ENCODE measurements around the gene AR.
"Not testable (repeated sequence)": the region's sequence is repeated elsewhere in the genome, so short reads cannot be mapped to it uniquely, and the experiment has no call there.

The AR gene

DNA sequence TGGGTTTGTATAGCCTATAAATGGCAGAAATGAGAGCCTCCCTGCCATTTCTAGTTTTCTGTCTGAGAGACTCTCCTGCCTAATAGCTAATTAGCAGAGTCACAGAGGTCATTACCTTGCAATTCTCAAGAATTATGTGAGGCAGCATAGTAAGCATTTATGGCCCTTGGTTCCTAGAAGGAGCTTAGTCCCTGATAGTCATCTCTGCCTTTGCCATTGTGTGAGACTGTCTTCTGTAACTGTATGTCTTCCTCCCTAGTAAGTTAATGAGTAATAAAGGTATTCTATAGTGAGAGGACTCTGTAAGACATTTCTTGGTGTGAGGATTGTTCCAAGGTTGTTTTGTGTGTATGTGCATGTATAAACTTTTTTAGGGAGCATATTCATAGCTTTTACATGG, 108.7 kb downstream of the AR start:
- no peak overlapping the region for H3K4me3 ChIP-seq (ENCODE audit: low read depth, low read length)
- TF ChIP-seq, protein P1, sequence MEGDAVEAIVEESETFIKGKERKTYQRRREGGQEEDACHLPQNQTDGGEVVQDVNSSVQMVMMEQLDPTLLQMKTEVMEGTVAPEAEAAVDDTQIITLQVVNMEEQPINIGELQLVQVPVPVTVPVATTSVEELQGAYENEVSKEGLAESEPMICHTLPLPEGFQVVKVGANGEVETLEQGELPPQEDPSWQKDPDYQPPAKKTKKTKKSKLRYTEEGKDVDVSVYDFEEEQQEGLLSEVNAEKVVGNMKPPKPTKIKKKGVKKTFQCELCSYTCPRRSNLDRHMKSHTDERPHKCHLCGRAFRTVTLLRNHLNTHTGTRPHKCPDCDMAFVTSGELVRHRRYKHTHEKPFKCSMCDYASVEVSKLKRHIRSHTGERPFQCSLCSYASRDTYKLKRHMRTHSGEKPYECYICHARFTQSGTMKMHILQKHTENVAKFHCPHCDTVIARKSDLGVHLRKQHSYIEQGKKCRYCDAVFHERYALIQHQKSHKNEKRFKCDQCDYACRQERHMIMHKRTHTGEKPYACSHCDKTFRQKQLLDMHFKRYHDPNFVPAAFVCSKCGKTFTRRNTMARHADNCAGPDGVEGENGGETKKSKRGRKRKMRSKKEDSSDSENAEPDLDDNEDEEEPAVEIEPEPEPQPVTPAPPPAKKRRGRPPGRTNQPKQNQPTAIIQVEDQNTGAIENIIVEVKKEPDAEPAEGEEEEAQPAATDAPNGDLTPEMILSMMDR (IDR thresholded peaks at IDR 0.05; ENCODE audit: low read depth, low read length, missing control alignments), result no peak

DNA sequence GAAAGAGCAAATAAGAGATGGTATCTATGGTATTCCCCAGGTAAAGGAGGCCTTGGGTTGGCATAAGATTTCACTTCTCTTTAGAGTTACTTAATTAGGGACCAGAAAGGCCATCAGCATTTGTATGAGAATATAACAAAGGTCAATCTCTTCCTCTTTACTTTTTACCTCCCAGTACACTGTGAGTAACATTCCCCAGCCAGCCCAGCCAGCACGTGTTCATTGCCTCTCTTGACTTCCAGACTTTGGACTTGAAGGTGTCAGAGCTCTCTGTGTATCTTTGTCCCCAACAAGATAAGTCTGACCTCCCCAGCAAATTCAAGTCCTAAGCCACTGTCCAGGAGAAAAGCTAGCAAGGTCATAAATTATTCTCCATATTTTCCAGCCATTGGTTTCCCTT, 110.5 kb downstream of the AR start:
- TF ChIP-seq, protein P1 (IDR thresholded peaks at IDR 0.05; ENCODE audit: low read depth, low read length, missing control alignments), result no peak
- no peak for DNase-seq (ENCODE audit: low read depth)
- H3K4me3 ChIP-seq (ENCODE audit: low read depth, low read length), result no peak overlapping the region

More for the DNA sequence above, 108.7 kb downstream of the AR start:
- no peak for DNase-seq (ENCODE audit: low read depth)

DNA sequence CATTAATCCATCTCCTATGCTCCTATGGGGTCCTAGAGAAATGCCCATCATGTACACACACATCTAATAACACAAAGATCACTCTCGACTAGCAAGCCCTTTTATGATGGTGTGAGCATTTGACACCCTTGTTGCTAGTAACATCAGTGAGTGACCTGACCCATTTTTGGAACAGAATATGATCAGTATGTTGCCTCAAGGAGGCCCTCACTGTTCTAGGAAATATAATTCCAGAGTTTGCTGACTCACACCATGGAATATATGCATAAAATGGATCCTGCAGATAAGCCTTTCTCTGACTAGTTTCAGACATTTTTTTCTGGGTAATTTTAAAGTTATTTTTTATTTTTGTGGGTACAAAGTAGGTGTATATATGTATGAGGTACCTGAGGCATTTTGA, 121.8 kb downstream of the AR start:
- TF ChIP-seq, protein P1 (IDR thresholded peaks at IDR 0.05; ENCODE audit: low read depth, low read length, missing control alignments), result no peak
- H3K4me3 ChIP-seq (ENCODE audit: low read depth, low read length), result no peak overlapping the region
- no peak for DNase-seq (ENCODE audit: low read depth)

DNA sequence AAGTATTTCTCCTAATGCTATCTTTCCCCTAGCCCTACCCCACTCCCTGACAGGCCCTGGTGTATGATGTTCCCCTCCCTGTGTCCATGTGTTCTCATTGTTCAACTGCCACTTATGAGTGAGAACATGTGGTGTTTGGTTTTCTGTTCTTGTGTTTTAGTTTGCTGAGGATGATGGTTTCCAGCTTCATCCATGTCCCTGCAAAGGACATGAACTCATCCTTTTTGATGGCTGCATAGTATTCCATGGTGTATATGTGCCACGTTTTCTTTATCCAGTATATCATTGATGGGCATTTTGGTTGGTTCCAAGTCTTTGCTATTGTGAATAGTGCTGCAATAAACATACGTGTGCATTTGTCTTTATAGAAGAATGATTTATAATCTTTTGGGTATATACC, 126.9 kb downstream of the AR start:
- H3K4me3 ChIP-seq (ENCODE audit: low read depth, low read length); DNase-seq (ENCODE audit: low read depth): not testable (repeated sequence)

DNA sequence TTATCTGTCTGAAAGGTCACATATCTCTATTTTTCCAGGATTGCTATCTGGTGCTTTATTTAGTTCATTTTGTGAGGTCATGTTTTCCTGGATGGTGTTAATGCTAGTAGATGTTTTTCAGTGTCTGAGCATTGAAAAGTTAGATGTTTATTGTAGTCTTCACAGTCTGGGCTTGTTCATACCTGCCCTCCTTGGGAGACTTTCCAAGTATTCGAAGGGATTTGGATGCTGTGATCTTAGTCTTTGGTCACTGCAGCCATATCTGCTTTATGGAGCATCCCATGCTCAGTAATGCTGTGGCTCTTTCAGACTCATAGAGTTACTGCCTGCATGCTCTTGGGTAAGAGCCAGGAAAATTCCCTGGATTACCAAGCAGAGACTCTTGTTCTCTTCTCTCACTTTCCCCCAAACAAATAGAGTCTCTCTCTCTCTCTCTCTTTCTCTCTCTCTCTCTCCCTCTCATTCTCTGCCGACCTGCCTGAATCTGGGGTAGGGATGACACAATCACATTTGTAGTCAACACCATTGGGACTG, 130.0 kb downstream of the AR start:
- no peak overlapping the region for H3K4me3 ChIP-seq (ENCODE audit: low read depth, low read length)
- TF ChIP-seq, protein P1 (IDR thresholded peaks at IDR 0.05; ENCODE audit: low read depth, low read length, missing control alignments), result no peak
- no peak for DNase-seq (ENCODE audit: low read depth)

DNA sequence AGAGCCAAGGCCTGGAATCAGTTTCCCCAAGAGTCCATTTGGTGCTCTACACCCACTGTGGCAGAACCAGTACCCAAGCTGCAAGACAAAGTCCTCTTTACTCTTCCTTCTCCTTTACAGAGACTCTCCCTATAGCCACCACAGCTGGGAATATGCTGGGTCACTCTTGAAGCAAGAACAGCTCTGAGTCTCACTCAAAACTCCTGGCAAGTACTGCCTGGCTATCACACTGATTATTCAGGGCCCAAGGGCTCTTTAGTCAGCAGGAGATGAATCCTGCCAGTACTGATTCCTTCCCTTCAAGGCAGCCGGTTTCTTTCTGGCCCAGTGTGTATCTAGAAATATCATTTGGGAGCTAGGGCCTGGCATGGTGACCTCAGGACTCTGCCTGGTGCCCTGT, 130.9 kb downstream of the AR start:
- TF ChIP-seq, protein P1 (IDR thresholded peaks at IDR 0.05; ENCODE audit: low read depth, low read length, missing control alignments), result no peak
- DNase-seq (ENCODE audit: low read depth), result no peak
- H3K4me3 ChIP-seq (ENCODE audit: low read depth, low read length), result no peak overlapping the region

DNA sequence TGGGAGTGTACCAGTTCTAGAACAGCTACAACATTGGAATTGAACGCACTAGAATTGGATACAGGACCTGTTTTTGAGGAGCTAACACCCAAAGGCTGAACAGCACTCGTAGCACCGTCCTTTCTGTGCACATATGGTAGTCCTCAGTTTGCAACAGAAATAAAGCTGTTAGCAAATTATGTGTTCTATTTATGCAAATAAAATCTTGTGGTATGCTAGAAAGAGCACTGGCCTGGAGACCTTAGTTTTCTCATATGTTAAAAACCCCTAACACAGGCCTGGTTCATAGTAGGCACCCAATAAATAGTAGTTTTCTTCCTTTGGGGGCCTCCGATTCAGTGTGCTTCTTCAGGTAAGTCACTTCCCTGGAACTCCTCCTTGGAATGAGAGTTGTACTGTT, 140.3 kb downstream of the AR start:
- no peak for DNase-seq (ENCODE audit: low read depth)
- TF ChIP-seq, protein P1 (IDR thresholded peaks at IDR 0.05; ENCODE audit: low read depth, low read length, missing control alignments), result no peak
- H3K4me3 ChIP-seq (ENCODE audit: low read depth, low read length), result no peak overlapping the region
